Measurements from ENCODE around the gene MAK. TPM values are rescaled to one million over a fixed set of nuclear protein-coding genes. Genes with fewer than 3 reads are reported as not detected.

MAK gene
- total and polyA plus RNA-seq, 2 experiments from 2014 or later = 0.18 to 0.77 TPM

- TF ChIP-seq CTCF (IDR thresholded peaks at IDR 0.05; ENCODE audit: low read depth, low read length) = no peak
- DNase-seq (ENCODE audit: low read depth in 1 of 2, low spot score in 1 of 2) = no peak
- peaks cover 20% of the 10 kb centered on the region for H3K36me3 ChIP-seq
Observed at GRCh38 chr6:10730254-10730653, 108.1 kb downstream of the MAK start.

GRCh38 chr6:10725716-10726115, 112.6 kb downstream of the MAK start:
- Histone ChIP-seq H3K4me1 (ENCODE audit: low read depth) (peaks cover 32% of the 10 kb centered on the region), H3K9me3 (ENCODE audit: low read depth) (no peaks in the 10 kb centered on the region), H3K27ac (peak overlapping the region; percentile 88), H3K27me3 (no peaks in the 10 kb centered on the region), H3K4me3 (no peak overlapping the region), H3K36me3 (peaks cover 11% of the 10 kb centered on the region)
- no peak for DNase-seq (ENCODE audit: low read depth in 1 of 2, low spot score in 1 of 2)
- no peak for TF ChIP-seq CTCF (IDR thresholded peaks at IDR 0.05; ENCODE audit: low read depth, low read length)

More at GRCh38 chr6:10730254-10730653, 108.1 kb downstream of the MAK start:
- H3K9me3 ChIP-seq (ENCODE audit: low read depth) = no peaks in the 10 kb centered on the region
- peak overlapping the region; percentile 41 for H3K27ac ChIP-seq
- H3K27me3 ChIP-seq = no peaks in the 10 kb centered on the region
- H3K4me3 ChIP-seq = no peak overlapping the region
- peaks cover 17% of the 10 kb centered on the region for H3K4me1 ChIP-seq (ENCODE audit: low read depth)

- no peaks in the 10 kb centered on the region for H3K9me3 ChIP-seq (ENCODE audit: low read depth)
- peak in 1 of 2 donors; percentile 35 for DNase-seq (ENCODE audit: low read depth in 1 of 2, low spot score in 1 of 2)
- H3K36me3 ChIP-seq = peaks cover 7% of the 10 kb centered on the region
- peaks cover 26% of the 10 kb centered on the region for H3K4me1 ChIP-seq (ENCODE audit: low read depth)
- no peak for TF ChIP-seq CTCF (IDR thresholded peaks at IDR 0.05; ENCODE audit: low read depth, low read length)
- H3K4me3 ChIP-seq = peak overlapping the region; percentile 51
- H3K27me3 ChIP-seq = no peaks in the 10 kb centered on the region
- peak overlapping the region; percentile 88 for H3K27ac ChIP-seq
Observed at GRCh38 chr6:10725044-10725443, 113.3 kb downstream of the MAK start.

GRCh38 chr6:10723567-10723881, 114.8 kb downstream of the MAK start:
- Histone ChIP-seq H3K4me1 (ENCODE audit: low read depth) (peaks cover 23% of the 10 kb centered on the region), H3K27me3 (no peaks in the 10 kb centered on the region), H3K4me3 (peak overlapping the region; percentile 51), H3K36me3 (peaks cover 7% of the 10 kb centered on the region), H3K27ac (peak overlapping the region; percentile 88), H3K9me3 (ENCODE audit: low read depth) (no peaks in the 10 kb centered on the region)
- TF ChIP-seq CTCF (IDR thresholded peaks at IDR 0.05; ENCODE audit: low read depth, low read length) = no peak
- no peak for DNase-seq (ENCODE audit: low read depth in 1 of 2, low spot score in 1 of 2)

- no peak for TF ChIP-seq CTCF (IDR thresholded peaks at IDR 0.05; ENCODE audit: low read depth, low read length)
Observed at GRCh38 chr6:10722820-10723566, 115.3 kb downstream of the MAK start, which contains the start of gene TMEM14C. Gene TMEM14C (plus strand): TSS chr6:10723070. CDS start chr6:10724614, 1,544 bp downstream.

More at GRCh38 chr6:10722820-10723566, 115.3 kb downstream of the MAK start, which contains the start of gene TMEM14C:
- Histone ChIP-seq H3K4me3 (peak within 1 kb of the TSS; percentile 51), H3K27me3 (no peaks in the 10 kb centered on the region), H3K4me1 (ENCODE audit: low read depth) (peaks cover 23% of the 10 kb centered on the region), H3K9me3 (ENCODE audit: low read depth) (no peaks in the 10 kb centered on the region), H3K36me3 (peaks cover 7% of the 10 kb centered on the region), H3K27ac (peak within 1 kb of the TSS; percentile 88)
- DNase-seq (ENCODE audit: low read depth in 1 of 2, low spot score in 1 of 2) = peak; percentile 100
